OCI-LY7 (cell line): ENCODE data around the gene NQO1. TPM values are rescaled to one million over a fixed set of nuclear protein-coding genes. Genes with fewer than 3 reads are reported as not detected.

ENCODE experiments used
- BruUV-seq: library from RNA; stranded (reverse); fragments of 400-500 nt; replicated peaks from 2 replicates; lab custom pipeline; 2021; lab: Mats Ljungman, UMichigan
- CTCF ChIA-PET: fragments of 300-600 bp; sonication (Branson Sonifier 250); formaldehyde crosslinking; loops from one replicate; lab custom pipeline; 2022; ENCODE audit warnings: antibody characterized with exemption; ENCODE audit not compliant: unreplicated experiment; lab: Charles Lee
- POLR2A ChIA-PET: fragments of 300-600 bp; sonication (Branson Sonifier 250); formaldehyde crosslinking; loops from one replicate; lab custom pipeline; 2022; ENCODE audit warnings: antibody characterized with exemption; lab: Charles Lee
- DNase-seq: peaks from one replicate; pipeline ENCODE4 v3.0.0-alpha.2; 2015; ENCODE audit warnings: low spot score
- H2AFZ ChIP-seq: fragments of 200-600 bp; sonication (generic), shearing (Covaris generic); 2 replicates; pipeline ENCODE4 v1.6.1; 2014; ENCODE audit warnings: mild to moderate bottlenecking, antibody characterized with exemption, low read length, moderate library complexity
- H3K27ac ChIP-seq: fragments of 200-600 bp; sonication (generic); 2 replicates; pipeline ENCODE4 v1.5.1; 2014; ENCODE audit warnings: mixed run types, low read depth, mild to moderate bottlenecking, moderate library complexity, low read length, inconsistent platforms; ENCODE audit not compliant: poor library complexity, severe bottlenecking
- H3K36me3 ChIP-seq: fragments of 200-600 bp; sonication (generic); 2 replicates; pipeline ENCODE4 v1.6.1; 2014; ENCODE audit warnings: mild to moderate bottlenecking, antibody characterized with exemption, low read length, moderate library complexity, mixed read lengths; ENCODE audit not compliant: insufficient read depth
- H3K4me1 ChIP-seq: fragments of 200-600 bp; sonication (generic); 2 replicates; pipeline ENCODE4 v1.5.1; 2014; ENCODE audit warnings: mild to moderate bottlenecking, low read length; ENCODE audit not compliant: insufficient read depth, poor library complexity, severe bottlenecking
- H3K4me2 ChIP-seq: fragments of 200-600 bp; sonication (generic); 2 replicates; pipeline ENCODE4 v1.6.1; 2014; ENCODE audit warnings: mild to moderate bottlenecking, low read length
- H3K4me3 ChIP-seq: fragments of 200-600 bp; sonication (generic); 2 replicates; pipeline ENCODE4 v1.5.1; 2014; ENCODE audit warnings: mild to moderate bottlenecking, low read depth, low read length; ENCODE audit not compliant: poor library complexity, severe bottlenecking
- H3K79me2 ChIP-seq: fragments of 200-600 bp; sonication (generic); 2 replicates; pipeline ENCODE4 v1.6.1; 2016; ENCODE audit warnings: low read depth, mild to moderate bottlenecking, low read length, moderate library complexity, mixed read lengths; ENCODE audit not compliant: insufficient read depth
- H3K9me2 ChIP-seq: fragments of 200-600 bp; sonication (generic); 2 replicates; pipeline ENCODE4 v1.6.1; 2016; ENCODE audit warnings: mild to moderate bottlenecking, low read length, mixed read lengths; ENCODE audit not compliant: insufficient read depth
- H3K9me3 ChIP-seq: fragments of 200-600 bp; sonication (generic); 2 replicates; pipeline ENCODE4 v1.6.1; 2014; ENCODE audit warnings: mild to moderate bottlenecking, mixed run types, low read length, mixed read lengths
- H4K20me1 ChIP-seq: fragments of 200-600 bp; sonication (generic); 2 replicates; pipeline ENCODE4 v1.6.1; 2014; ENCODE audit warnings: mild to moderate bottlenecking, antibody characterized with exemption, low read length, moderate library complexity, mixed read lengths; ENCODE audit not compliant: insufficient read depth
- EZH2phosphoT487 ChIP-seq: fragments of 200-600 bp; sonication (generic); IDR thresholded peaks from 2 replicates; pipeline ENCODE4 v1.6.1; 2018; ENCODE audit warnings: low read depth, borderline replicate concordance, mild to moderate bottlenecking, mixed run types, antibody characterized with exemption, low read length, moderate library complexity, mixed read lengths
- intact Hi-C: fragments of 100-400 bp; cut with micrococcal nuclease; formaldehyde crosslinking; loops from one replicate; pipeline ENCODE4 v1.10.0; 2022; ENCODE audit not compliant: unreplicated experiment
- total RNA-seq, 2 experiments: library from RNA; depleted of rRNA in 1 of 2; stranded (reverse); fragments of >200 nt in 1 of 2; shearing (Covaris generic) in 1 of 2; gene quantifications; 2 replicates each; pipeline ENCODE4 v1.2.3, GENCODE V29; 2014 to 2022
- TF ChIP-seq, protein P1 (sequence below): fragments of 200-600 bp; sonication (generic); conservative IDR thresholded peaks from 2 replicates; pipeline ENCODE4 v1.5.1; 2014; ENCODE audit warnings: mild to moderate bottlenecking, antibody characterized with exemption, low read length, moderate library complexity, mixed read lengths

The NQO1 gene
- total RNA-seq, 2 experiments from 2014 or later: 3.2 to 4.1 TPM

DNA sequence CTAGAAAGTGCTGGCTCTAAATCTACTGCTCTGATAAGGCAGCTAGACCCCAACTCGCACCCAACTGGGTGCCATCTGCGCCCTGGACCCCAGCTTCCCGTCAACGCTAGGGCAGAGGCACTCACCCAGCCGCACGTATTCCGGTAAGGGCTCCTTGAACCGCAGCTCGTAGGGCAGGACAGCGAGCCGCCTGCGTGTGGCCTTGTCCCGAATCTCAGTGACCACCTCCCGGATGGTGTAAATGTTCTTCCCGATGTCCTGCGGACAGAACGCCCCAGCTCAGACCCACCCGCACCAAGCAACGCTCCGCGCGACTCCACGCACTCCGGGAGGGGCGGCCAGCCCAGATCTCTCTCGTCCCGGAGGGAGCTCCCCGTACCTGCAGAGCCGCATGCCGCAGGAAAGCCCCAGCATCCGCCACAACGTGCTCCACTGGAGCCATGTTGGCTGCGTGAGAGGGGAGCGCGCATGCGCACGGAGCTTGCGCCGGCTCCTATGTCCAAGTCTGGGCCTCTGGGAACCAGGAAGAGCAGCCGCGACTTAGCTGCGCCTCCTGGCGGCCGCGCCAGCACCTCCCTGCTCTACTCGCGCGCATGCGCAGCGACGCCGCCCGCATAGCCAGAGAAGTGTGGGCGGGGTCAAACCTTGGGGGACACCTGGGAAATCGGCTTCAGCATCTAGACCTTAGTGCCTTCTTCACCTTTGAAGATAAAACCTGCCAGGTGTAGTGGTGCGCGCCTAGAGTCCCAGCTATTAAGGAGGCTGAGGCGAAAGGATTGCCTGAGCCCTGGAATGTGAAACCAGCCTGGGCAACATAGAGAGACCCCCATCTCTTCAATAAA lies 28.3 kb upstream of the NQO1 start, which contains the start of gene NOB1:
Gene NOB1 (minus strand): TSS at position 458 of the 842 bp plus-strand sequence. CDS start 16 bp downstream, at position 442.
- POLR2A ChIA-PET: interaction anchor here (0.5 to 3.2 kb wide), 18 partner anchors 8 to 768 kb away, joined by 3 to 24 read pairs (median 4); partner anchors contain the start of genes AARS1, CYB5B, NQO1 and WWP2
- Histone ChIP-seq H3K27ac (peak within 1 kb of the TSS; percentile 43), H3K4me1 (peaks cover 15% of the 10 kb centered on the region), H4K20me1 (peaks cover 7% of the 10 kb centered on the region; the same call in 1 of the 2 replicates), H3K36me3 (peaks cover 38% of the 10 kb centered on the region), H2AFZ (peak within 1 kb of the TSS; percentile 53), H3K79me2 (peaks cover 45% of the 10 kb centered on the region), H3K9me2 (no peaks in the 10 kb centered on the region), H3K4me2 (peak within 1 kb of the TSS; percentile 92), H3K4me3 (peak within 1 kb of the TSS; percentile 88), H3K9me3 (no peaks in the 10 kb centered on the region; the same call in 1 of the 2 replicates)
- no peak for TF ChIP-seq EZH2phosphoT487
- TF ChIP-seq, protein P1, sequence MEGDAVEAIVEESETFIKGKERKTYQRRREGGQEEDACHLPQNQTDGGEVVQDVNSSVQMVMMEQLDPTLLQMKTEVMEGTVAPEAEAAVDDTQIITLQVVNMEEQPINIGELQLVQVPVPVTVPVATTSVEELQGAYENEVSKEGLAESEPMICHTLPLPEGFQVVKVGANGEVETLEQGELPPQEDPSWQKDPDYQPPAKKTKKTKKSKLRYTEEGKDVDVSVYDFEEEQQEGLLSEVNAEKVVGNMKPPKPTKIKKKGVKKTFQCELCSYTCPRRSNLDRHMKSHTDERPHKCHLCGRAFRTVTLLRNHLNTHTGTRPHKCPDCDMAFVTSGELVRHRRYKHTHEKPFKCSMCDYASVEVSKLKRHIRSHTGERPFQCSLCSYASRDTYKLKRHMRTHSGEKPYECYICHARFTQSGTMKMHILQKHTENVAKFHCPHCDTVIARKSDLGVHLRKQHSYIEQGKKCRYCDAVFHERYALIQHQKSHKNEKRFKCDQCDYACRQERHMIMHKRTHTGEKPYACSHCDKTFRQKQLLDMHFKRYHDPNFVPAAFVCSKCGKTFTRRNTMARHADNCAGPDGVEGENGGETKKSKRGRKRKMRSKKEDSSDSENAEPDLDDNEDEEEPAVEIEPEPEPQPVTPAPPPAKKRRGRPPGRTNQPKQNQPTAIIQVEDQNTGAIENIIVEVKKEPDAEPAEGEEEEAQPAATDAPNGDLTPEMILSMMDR: peak; percentile 91
- intact Hi-C loops: loop anchor here (2.0 kb wide), 2 partner anchors 46 to 358 kb away; no protein-coding TSS in a partner anchor
- BruUV-seq: no TSS peak
- CTCF ChIA-PET: interaction anchor here (0.5 to 1.7 kb wide), 9 partner anchors 9 to 882 kb away, joined by 3 to 5 read pairs (median 3); no protein-coding TSS in a partner anchor
- DNase-seq: peak; percentile 98

DNA sequence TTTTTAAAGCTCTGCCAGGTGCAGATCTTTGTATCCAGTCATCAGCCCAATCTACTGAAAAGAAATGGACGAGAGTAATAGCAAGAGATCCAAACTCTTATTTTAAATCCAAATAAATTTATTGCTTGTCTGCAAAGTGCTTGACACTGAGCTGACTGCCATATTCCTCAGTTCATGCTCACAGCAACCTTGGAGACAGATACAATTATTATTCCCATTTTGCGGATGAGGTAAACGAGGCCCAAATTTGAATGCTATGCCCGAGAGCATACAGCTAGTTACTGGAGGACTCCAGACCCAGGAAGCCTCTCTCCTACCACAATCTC lies 27.7 kb upstream of the NQO1 start:
- TF ChIP-seq, protein P1: no peak
- H3K36me3 ChIP-seq: peaks cover 43% of the 10 kb centered on the region
- intact Hi-C loops: loop anchor here (2.0 kb wide), 2 partner anchors 45 to 357 kb away; no protein-coding TSS in a partner anchor
- H3K9me2 ChIP-seq: no peaks in the 10 kb centered on the region
- H3K27ac ChIP-seq: peak overlapping the region; percentile 43
- H2AFZ ChIP-seq: peak overlapping the region; percentile 53
- peaks cover 7% of the 10 kb centered on the region; the same call in 1 of the 2 replicates for H4K20me1 ChIP-seq
- peak overlapping the region; percentile 88 for H3K4me3 ChIP-seq
- BruUV-seq: TSS peak; percentile 71
- peaks cover 15% of the 10 kb centered on the region for H3K4me1 ChIP-seq
- H3K9me3 ChIP-seq: no peaks in the 10 kb centered on the region; the same call in 1 of the 2 replicates
- DNase-seq: no peak
- peaks cover 45% of the 10 kb centered on the region for H3K79me2 ChIP-seq
- POLR2A ChIA-PET: interaction anchor here (0.5 to 3.2 kb wide), 18 partner anchors 9 to 769 kb away, joined by 3 to 24 read pairs (median 4); partner anchors contain the start of genes AARS1, CYB5B, NQO1 and WWP2
- H3K4me2 ChIP-seq: peak overlapping the region; percentile 92
- CTCF ChIA-PET: interaction anchor here (0.6 to 1.7 kb wide), 8 partner anchors 8 to 412 kb away, joined by 3 to 5 read pairs (median 3); no protein-coding TSS in a partner anchor
